HG03196 (cell line): ENCODE measurements around the gene MAD1L1.

Experiments
- ATAC-seq: cut with Tn5 transposase; IDR thresholded peaks from one replicate; pipeline ENCODE4 v1.9.1; 2021; ENCODE audit not compliant: unreplicated experiment

Gene MAD1L1

GRCh38 chr7:1859266-1860035, 373.3 kb downstream of the MAD1L1 start:
- ATAC-seq = no peak

- no peak for ATAC-seq
Measured at GRCh38 chr7:1858435-1859265, 374.1 kb downstream of the MAD1L1 start.

- ATAC-seq = no peak
Measured at GRCh38 chr7:1857487-1858421, 375.0 kb downstream of the MAD1L1 start.

- no peak for ATAC-seq
Measured at GRCh38 chr7:1856888-1857441, 375.8 kb downstream of the MAD1L1 start.

- no peak for ATAC-seq
Measured at GRCh38 chr7:1856161-1856887, 376.4 kb downstream of the MAD1L1 start.

- no peak for ATAC-seq
Measured at GRCh38 chr7:1855725-1856160, 377.0 kb downstream of the MAD1L1 start.

GRCh38 chr7:1854866-1855724, 377.6 kb downstream of the MAD1L1 start:
- ATAC-seq = no peak

GRCh38 chr7:1853986-1854865, 378.5 kb downstream of the MAD1L1 start:
- no peak for ATAC-seq

GRCh38 chr7:1853431-1853985, 379.2 kb downstream of the MAD1L1 start:
- ATAC-seq = no peak

GRCh38 chr7:1852517-1853430, 380.0 kb downstream of the MAD1L1 start:
- ATAC-seq = no peak

- ATAC-seq = no peak
Measured at GRCh38 chr7:1851721-1852516, 380.8 kb downstream of the MAD1L1 start.

- no peak for ATAC-seq
Measured at GRCh38 chr7:1850976-1851571, 381.7 kb downstream of the MAD1L1 start.

GRCh38 chr7:1850111-1850975, 382.4 kb downstream of the MAD1L1 start:
- ATAC-seq = no peak

- ATAC-seq = no peak
Measured at GRCh38 chr7:1849351-1850041, 383.2 kb downstream of the MAD1L1 start.
